CD14-positive monocyte (primary cell): ENCODE measurements around the gene TBCD. TPM values are rescaled to one million over a fixed set of nuclear protein-coding genes. Genes with fewer than 3 reads are reported as not detected.

Experiments
- DNase-seq, 3 donors: peaks; one replicate each; pipeline ENCODE4 v3.0.0-alpha.2; 2011 to 2022
- H2AFZ ChIP-seq: 2 replicates; pipeline ENCODE4 v1.6.0; 2012; ENCODE audit warnings: mild to moderate bottlenecking, low read depth, low read length, inconsistent platforms; ENCODE audit not compliant: insufficient read depth, poor library complexity, severe bottlenecking
- H3K27ac ChIP-seq, 2 donors: 1 replicate in 1 of 2; 2 replicates in 1 of 2; pipeline ENCODE4 v1.5.1; 2012 to 2013; ENCODE audit warnings: low read length in 2 of 2, control low read depth in 1 of 2, inconsistent platforms in 1 of 2, low read depth in 1 of 2, mild to moderate bottlenecking in 1 of 2
- H3K27me3 ChIP-seq, 2 donors: one replicate each; pipeline versions ENCODE4 v1.6.0 to v1.6.1; 2011 to 2013; ENCODE audit warnings: low read length in 2 of 2; ENCODE audit not compliant: control insufficient read depth in 2 of 2, insufficient read depth in 2 of 2
- H3K36me3 ChIP-seq, 2 donors: replicated peaks in 1 of 2; 1 replicate in 1 of 2; 2 replicates in 1 of 2; pipeline versions ENCODE4 v1.5.1 to v1.6.1; 2012 to 2013; ENCODE audit warnings: low read length in 2 of 2, control low read depth in 1 of 2, inconsistent platforms in 1 of 2, mild to moderate bottlenecking in 1 of 2; ENCODE audit not compliant: insufficient read depth in 2 of 2, control insufficient read depth in 1 of 2
- H3K4me1 ChIP-seq, 2 donors: 1 replicate in 1 of 2; 2 replicates in 1 of 2; pipeline versions ENCODE4 v1.5.1 to v1.6.1; 2012 to 2013; ENCODE audit warnings: low read length in 2 of 2, control low read depth in 1 of 2, inconsistent platforms in 1 of 2, mild to moderate bottlenecking in 1 of 2, moderate library complexity in 1 of 2; ENCODE audit not compliant: insufficient read depth in 2 of 2, control insufficient read depth in 1 of 2
- H3K4me2 ChIP-seq: replicated peaks from 2 replicates; pipeline ENCODE3; 2012; ENCODE audit warnings: low read length, moderate library complexity, mild to moderate bottlenecking; ENCODE audit not compliant: poor library complexity, severe bottlenecking; ENCODE audit errors: extremely low read depth
- H3K4me3 ChIP-seq, 3 experiments: fragments of 200-600 bp in 1 of 3; sonication (generic) in 1 of 3; replicated peaks in 1 of 3; 1 replicate in 2 of 3; 2 replicates in 1 of 3; pipeline ENCODE4 v1.5.1; 2011 to 2013; ENCODE audit warnings: low read length in 3 of 3, mild to moderate bottlenecking in 3 of 3, control low read depth in 2 of 3, low read depth in 2 of 3, inconsistent platforms in 1 of 3, moderate library complexity in 1 of 3
- H3K79me2 ChIP-seq: 2 replicates; pipeline ENCODE4 v1.6.0; 2012; ENCODE audit warnings: mild to moderate bottlenecking, control low read depth, inconsistent platforms, low read length, moderate library complexity; ENCODE audit not compliant: insufficient read depth
- H3K9ac ChIP-seq: 2 replicates; pipeline ENCODE4 v1.6.0; 2017; ENCODE audit warnings: low read length, mild to moderate bottlenecking; ENCODE audit not compliant: insufficient read depth, poor library complexity, severe bottlenecking
- H3K9me3 ChIP-seq, 2 donors: replicated peaks in 1 of 2; 1 replicate in 1 of 2; 2 replicates in 1 of 2; pipeline versions ENCODE4 v1.5.1 to v1.6.1; 2012 to 2013; ENCODE audit warnings: low read length in 2 of 2, control low read depth in 1 of 2; ENCODE audit not compliant: control insufficient read depth in 1 of 2, insufficient read depth in 1 of 2
- H4K20me1 ChIP-seq: 2 replicates; pipeline ENCODE4 v1.6.0; 2012; ENCODE audit warnings: mild to moderate bottlenecking, low read length, control low read depth, moderate library complexity; ENCODE audit not compliant: insufficient read depth
- H3K27ac Mint-ChIP-seq, 7 donors: one replicate each; pipeline ENCODE4 v1.8.0; 2020; ENCODE audit warnings: mild to moderate bottlenecking in 7 of 7, mixed read lengths in 7 of 7, moderate library complexity in 6 of 7, inconsistent platforms in 2 of 7
- H3K27me3 Mint-ChIP-seq, 3 donors: one replicate each; pipeline ENCODE4 v1.8.0; 2021 to 2022; ENCODE audit warnings: low read depth in 3 of 3, mild to moderate bottlenecking in 3 of 3, mixed read lengths in 3 of 3, moderate library complexity in 3 of 3, inconsistent platforms in 1 of 3
- H3K36me3 Mint-ChIP-seq, 2 donors: one replicate each; pipeline ENCODE4 v1.8.0; 2020; ENCODE audit warnings: mixed read lengths in 2 of 2, inconsistent platforms in 1 of 2, mild to moderate bottlenecking in 1 of 2
- H3K4me1 Mint-ChIP-seq: one replicate; pipeline ENCODE4 v1.8.0; 2020; ENCODE audit warnings: mild to moderate bottlenecking, mixed read lengths
- H3K4me3 Mint-ChIP-seq, 2 donors: one replicate each; pipeline ENCODE4 v1.8.0; 2020; ENCODE audit warnings: mild to moderate bottlenecking in 2 of 2, mixed read lengths in 2 of 2, moderate library complexity in 1 of 2
- H3K9me3 Mint-ChIP-seq, 7 donors: one replicate each; pipeline ENCODE4 v1.8.0; 2020 to 2022; ENCODE audit warnings: mixed read lengths in 7 of 7, mild to moderate bottlenecking in 6 of 7, moderate library complexity in 6 of 7, inconsistent platforms in 2 of 7
- CTCF ChIP-seq: fragments of 200-600 bp; IDR thresholded peaks from one replicate; pipeline ENCODE4 v1.8.0; 2022; ENCODE audit warnings: antibody characterized with exemption, mild to moderate bottlenecking
- WGBS: methylation state at CpG from one replicate; pipeline ENCODE4 v1.1.5; 2013; ENCODE audit warnings: missing lambda C conversion rate; ENCODE audit not compliant: insufficient coverage; 5-methylcytosine and 5-hydroxymethylcytosine counted together
- intact Hi-C, 2 donors: fragments of 100-400 bp; cut with micrococcal nuclease; formaldehyde crosslinking; loops; one replicate each; pipeline versions ENCODE4 v1.15.0 to v1.15.1; 2023
- polyA plus RNA-seq, 3 donors: library from polyadenylated mRNA; depleted of rRNA in 1 of 3; unstranded in 2 of 3; stranded (reverse) in 1 of 3; fragments of 300-500 nt in 2 of 3; fragments of >200 nt in 1 of 3; fragmentation: Illumina TruSeq in 2 of 3; gene quantifications; 1 replicate in 2 of 3; 2 replicates in 1 of 3; pipeline ENCODE4 v1.2.3, GENCODE V29; 2012 to 2021

The TBCD gene
- polyA plus RNA-seq, 3 donors, result 54.7 to 74.0 (median 66.6) TPM

GRCh38 chr17:82932518-82933310 lies 180.8 kb downstream of the TBCD start:
- Histone ChIP-seq H3K27me3 (no peaks in the 10 kb centered on the region), H2AFZ (no peak overlapping the region), H3K9ac (no peak overlapping the region), H3K4me2 (no peak overlapping the region), H3K36me3 (peaks cover 66 to 94% of the 10 kb centered on the region in 2 donors), H3K27ac (no peak overlapping the region), H4K20me1 (no peaks in the 10 kb centered on the region), H3K4me1 (no peaks in the 10 kb centered on the region), H3K79me2 (no peaks in the 10 kb centered on the region), H3K4me3 (no peak overlapping the region), H3K9me3 (no peaks in the 10 kb centered on the region)
- DNase-seq, result no peak
- H3K4me3 Mint-ChIP-seq, result no peak overlapping the region
- intact Hi-C loops, result loop anchor here in 1 of 2 donors (10.0 kb wide), 1 partner anchor 138 kb away; no protein-coding TSS in a partner anchor
- peaks cover 0 to 2% (median 0%) of the 10 kb centered on the region in 3 donors for H3K27me3 Mint-ChIP-seq
- WGBS, result 100% methylated on average over 14 of the region's 28 CpGs
- H3K4me1 Mint-ChIP-seq, result no peaks in the 10 kb centered on the region
- peak overlapping the region in 2 of 7 donors; percentile 26 to 64 for H3K27ac Mint-ChIP-seq
- H3K9me3 Mint-ChIP-seq, result no peaks in the 10 kb centered on the region
- H3K36me3 Mint-ChIP-seq, result peaks cover 73 to 96% of the 10 kb centered on the region in 2 donors
- TF ChIP-seq CTCF, result no peak

GRCh38 chr17:82933911-82934310 lies 182.0 kb downstream of the TBCD start:
- H3K9me3 Mint-ChIP-seq, result no peaks in the 10 kb centered on the region
- no peaks in the 10 kb centered on the region for H3K4me1 ChIP-seq
- no peak for TF ChIP-seq CTCF
- no peak for DNase-seq
- no peaks in the 10 kb centered on the region for H3K9me3 ChIP-seq
- H3K36me3 ChIP-seq, result peaks cover 60 to 94% of the 10 kb centered on the region in 2 donors
- H3K27me3 ChIP-seq, result no peaks in the 10 kb centered on the region
- H2AFZ ChIP-seq, result no peak overlapping the region
- H3K27ac ChIP-seq, result no peak overlapping the region
- no peaks in the 10 kb centered on the region for H4K20me1 ChIP-seq
- peaks cover 75 to 99% of the 10 kb centered on the region in 2 donors for H3K36me3 Mint-ChIP-seq
- H3K4me1 Mint-ChIP-seq, result no peaks in the 10 kb centered on the region
- intact Hi-C loops, result loop anchor here in 1 of 2 donors (10.0 kb wide), 1 partner anchor 139 kb away; no protein-coding TSS in a partner anchor
- 96% methylated on average over 15 of the region's 15 CpGs for WGBS
- H3K4me2 ChIP-seq, result no peak overlapping the region
- H3K4me3 Mint-ChIP-seq, result no peak overlapping the region
- H3K9ac ChIP-seq, result no peak overlapping the region
- no peak overlapping the region for H3K4me3 ChIP-seq
- H3K27ac Mint-ChIP-seq, result peak overlapping the region in 1 of 7 donors; percentile 27
- peaks cover 0 to 2% (median 0%) of the 10 kb centered on the region in 3 donors for H3K27me3 Mint-ChIP-seq
- no peaks in the 10 kb centered on the region for H3K79me2 ChIP-seq
